Ecto neural progenitor cell (in vitro differentiated cells): ENCODE measurements around the gene SRL.

Experiments used
- DNase-seq: peaks from one replicate; pipeline ENCODE4 v3.0.0-alpha.2; 2018; ENCODE audit warnings: low spot score

Gene SRL

DNA sequence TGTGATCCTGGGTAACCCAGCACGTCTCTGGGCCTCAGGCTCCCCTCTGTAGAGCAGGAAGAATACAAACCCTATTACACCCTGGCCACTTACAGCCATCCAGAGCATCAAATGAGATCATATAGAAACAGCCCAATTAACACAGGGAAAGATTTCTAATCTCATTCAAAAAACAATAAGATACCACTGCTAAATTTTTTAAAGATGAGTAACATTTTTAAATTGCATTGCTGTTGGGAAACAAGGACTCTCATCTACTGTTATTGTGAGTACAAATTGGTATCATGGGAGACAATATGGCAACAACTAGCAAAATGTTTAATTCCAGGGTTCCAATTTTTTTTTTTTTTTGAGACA is 41.1 kb downstream of the SRL start:
- no peak for DNase-seq

- peak; percentile 68 for DNase-seq
Measured at GRCh38 chr16:4200000-4200780, 41.7 kb downstream of the SRL start.

DNA sequence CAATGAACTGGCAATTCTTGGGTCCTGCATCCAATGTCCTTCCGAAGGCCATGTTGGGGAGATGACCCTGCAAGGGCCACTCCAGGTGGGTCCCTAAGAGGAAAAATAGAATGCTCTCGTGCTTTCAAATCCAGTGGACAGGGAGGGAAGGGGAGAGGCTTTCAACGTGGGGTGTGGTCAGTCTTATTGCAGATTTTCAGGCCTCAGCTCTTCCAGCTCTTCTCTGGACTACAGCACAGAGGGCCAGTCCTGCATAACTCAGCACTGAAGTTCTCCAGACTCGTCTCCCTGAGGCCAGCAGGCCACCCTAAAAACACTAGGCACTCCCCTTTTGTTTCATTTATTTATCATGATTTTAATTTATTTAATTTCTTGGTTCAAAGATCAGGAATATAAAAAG is 43.1 kb downstream of the SRL start:
- no peak for DNase-seq

DNA sequence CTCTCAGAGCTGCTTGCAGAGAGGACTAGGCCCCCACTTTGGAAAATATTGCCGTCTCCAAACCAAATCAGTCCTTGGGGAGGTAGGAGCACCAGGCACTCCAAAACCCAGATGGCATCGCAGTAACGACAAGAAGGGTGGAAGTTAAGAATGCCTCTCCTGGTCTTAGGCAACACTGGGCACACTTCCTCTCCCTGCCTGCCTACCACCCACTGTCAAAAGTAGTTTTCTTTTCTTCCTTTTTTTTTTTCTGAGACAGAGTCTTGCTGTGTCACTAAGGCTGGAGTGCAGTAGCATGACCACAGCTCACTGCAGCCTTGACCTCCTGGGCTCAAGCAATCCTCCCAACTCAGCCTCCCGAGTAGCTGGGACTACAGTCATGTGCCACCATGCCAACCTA is 47.2 kb downstream of the SRL start:
- no peak for DNase-seq

DNA sequence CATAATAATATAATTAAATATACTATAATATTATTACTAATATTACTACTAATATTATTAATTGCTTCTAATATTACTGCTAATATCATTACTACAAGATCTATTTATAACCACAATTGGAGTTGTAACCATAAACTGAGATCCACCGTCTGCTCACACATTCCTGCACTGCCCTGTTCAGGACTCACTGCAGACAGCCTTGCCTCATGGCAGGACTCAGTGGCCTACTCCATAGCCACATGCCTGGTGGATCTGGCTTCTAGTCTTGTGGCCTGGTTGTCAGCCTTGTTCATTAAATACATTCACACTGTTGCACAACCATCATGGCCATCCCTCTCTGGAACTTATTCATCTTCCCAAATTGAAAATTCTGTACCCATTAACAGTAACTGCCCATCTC is 48.0 kb downstream of the SRL start:
- DNase-seq: no peak

GRCh38 chr16:4192206-4192605 is 49.7 kb downstream of the SRL start:
- DNase-seq: no peak

- no peak for DNase-seq
Measured at GRCh38 chr16:4190712-4191333, 51.1 kb downstream of the SRL start.

GRCh38 chr16:4190086-4190485 is 51.8 kb downstream of the SRL start:
- DNase-seq: no peak

GRCh38 chr16:4184038-4184702 is 57.7 kb downstream of the SRL start:
- DNase-seq: no peak

- peak; percentile 98 for DNase-seq
Measured at GRCh38 chr16:4183237-4184037, 58.4 kb downstream of the SRL start.

- no peak for DNase-seq
Measured at GRCh38 chr16:4182581-4183236, 59.2 kb downstream of the SRL start.

- DNase-seq: no peak
Measured at GRCh38 chr16:4180511-4180910, 61.4 kb downstream of the SRL start.

DNA sequence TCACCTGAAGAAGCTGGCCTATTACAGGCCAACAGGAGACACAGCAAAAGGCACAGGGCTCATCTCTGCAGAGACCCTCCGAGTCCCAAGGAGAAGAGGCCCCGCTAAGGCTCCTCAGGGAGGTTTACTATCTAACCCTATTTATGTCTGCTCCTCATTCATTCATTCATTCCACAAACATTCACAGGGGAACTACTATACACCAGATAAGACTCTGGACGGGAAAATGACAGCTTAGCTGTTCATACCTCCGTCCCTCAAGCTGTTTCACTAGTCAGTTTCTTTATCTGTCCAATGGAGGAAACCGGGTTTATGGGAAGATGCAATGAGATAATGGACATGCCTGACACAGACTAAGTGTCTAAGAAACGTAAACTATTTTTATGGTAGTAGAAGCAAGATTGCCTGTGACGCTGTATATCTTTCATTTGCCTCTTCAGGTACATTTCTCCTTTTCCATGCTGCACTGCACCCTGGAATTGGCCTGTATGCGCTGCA is 62.1 kb downstream of the SRL start:
- no peak for DNase-seq

DNA sequence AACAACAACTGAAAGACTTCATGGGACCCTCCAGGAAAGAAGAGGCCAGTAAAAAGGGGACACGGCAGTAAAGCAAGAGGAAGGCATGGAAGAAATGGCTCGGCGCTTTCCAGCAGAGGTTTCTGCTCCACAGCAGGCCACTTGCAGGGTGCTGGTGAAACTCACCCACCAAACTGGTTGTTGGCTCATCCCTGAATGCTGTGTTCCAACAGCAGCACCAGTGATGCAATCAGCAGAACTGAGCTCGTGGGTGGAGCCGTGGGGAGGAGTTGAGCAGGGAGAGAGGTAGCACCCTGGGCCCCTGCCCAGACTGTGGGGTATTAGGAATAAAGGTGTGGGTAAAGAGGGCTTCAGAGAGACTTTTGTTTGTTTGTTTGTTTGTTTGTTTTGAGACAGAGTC is 62.9 kb downstream of the SRL start:
- no peak for DNase-seq

DNA sequence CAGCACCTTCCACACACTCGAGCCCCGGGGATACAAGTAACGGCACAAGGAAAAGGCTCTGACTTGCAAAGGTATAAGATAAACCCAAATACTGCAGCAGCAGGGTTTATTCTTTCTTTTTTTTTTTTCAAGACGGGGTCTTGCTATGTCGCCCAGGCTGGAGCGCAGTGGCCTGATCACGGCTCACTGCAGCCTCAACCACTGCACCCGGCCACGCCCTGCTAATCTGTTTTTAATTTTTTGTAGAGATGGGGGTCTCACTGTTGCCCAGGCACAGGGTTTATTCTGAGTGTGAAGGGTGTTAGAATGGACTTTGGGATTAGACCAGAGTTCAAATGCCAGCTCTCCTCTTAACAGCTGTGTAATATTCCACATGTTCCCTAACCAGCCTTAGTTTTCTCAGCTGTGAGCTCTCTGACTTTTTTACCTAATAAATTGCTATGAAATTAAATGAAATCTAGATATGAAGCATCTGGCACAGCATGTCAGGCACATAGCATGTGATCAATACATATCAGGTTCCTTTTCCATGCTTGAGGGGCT is 63.3 kb downstream of the SRL start:
- DNase-seq: no peak

DNA sequence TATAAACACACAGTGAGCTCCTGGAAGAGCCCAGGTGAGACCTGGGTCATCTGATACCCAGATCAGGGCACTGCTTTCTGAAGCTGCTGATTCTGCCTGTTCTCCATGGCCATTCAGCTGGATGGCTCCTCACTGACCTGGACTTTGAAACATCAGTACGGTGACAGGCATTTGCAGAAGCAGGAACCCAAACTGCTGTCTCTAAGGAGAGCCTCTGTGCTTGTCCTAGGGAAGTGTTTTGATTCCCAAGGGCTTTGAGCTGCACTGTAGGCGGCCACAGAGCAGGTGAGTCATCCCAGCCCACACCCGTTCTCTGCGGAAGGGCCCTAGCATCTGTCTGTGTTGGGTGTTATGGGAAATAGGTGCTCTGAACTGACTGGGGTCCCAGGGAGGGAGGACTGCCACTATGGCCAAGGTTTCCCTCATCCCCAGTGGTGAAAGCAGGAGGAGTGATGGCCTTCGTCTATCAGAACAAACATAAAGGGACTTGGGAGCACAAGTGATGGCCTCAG is 64.9 kb downstream of the SRL start:
- DNase-seq: no peak

DNA sequence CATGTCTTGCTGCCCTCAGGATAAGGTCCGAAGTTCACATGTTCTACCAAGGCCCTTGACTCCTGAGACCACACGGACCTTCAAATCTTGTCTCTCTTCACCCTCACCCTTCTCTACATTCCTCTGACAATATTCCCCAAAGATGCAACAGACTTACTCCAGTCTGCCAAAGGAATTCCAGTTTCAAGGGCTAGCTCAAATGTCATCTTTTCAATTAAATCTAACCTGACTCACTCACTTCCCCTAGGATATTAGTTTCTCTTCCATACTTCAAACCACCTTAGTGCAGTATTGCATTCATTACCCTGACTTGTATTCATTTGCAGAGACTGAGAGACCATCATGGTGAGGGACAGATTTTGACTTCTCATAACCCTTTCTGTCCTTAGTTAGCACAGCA is 66.0 kb downstream of the SRL start:
- no peak for DNase-seq

DNA sequence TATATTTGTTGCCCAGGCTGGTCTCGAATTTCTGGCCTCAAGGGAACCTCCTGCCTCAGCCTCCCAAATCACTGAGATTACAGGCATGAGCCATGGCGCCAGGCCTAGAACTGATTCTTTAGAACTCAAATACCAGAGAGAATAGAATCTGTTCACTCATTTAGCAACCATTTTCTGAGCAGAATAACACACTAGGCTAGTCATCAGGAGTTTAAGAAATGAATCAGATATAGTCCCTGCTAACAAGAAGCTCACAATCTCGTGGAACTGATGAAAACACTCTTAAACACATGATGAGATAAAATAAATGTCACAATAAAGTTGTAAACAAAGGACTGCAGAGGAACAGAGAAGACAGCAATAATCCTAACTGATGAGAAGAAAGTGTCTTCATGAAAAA is 69.8 kb downstream of the SRL start:
- DNase-seq: no peak

- DNase-seq: no peak
Measured at GRCh38 chr16:4169415-4169814, 72.5 kb downstream of the SRL start.

- no peak for DNase-seq
Measured at GRCh38 chr16:4166821-4167220, 75.1 kb downstream of the SRL start.

GRCh38 chr16:4160658-4161430 is 81.0 kb downstream of the SRL start:
- DNase-seq: no peak
